ENCODE results near the gene EHMT1.
A peak's percentile ranks its signal among the peaks of the same experiment; 100 is the strongest.
"Not testable (repeated sequence)": the region's sequence is repeated elsewhere in the genome, so short reads cannot be mapped to it uniquely, and the experiment has no call there.

The EHMT1 gene

DNA sequence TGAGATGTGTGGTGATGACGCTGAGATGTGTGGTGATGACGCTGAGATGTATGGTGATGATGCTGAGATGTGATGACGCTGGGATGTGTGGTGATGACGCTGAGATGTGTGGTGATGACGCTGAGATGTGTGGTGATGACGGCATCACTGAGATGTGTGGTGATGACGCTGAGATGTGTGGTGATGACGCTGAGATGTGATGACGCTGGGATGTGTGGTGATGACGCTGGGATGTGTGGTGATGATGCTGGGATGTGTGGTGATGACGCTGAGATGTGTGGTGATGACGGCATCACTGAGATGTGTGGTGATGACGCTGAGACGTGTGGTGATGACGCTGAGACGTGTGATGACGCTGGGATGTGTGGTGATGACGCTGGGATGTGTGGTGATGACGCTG, 161.2 kb downstream of the EHMT1 start:
- H3K4me1 Mint-ChIP-seq, ATAC-seq, H3K27ac Mint-ChIP-seq: not testable (repeated sequence)

DNA sequence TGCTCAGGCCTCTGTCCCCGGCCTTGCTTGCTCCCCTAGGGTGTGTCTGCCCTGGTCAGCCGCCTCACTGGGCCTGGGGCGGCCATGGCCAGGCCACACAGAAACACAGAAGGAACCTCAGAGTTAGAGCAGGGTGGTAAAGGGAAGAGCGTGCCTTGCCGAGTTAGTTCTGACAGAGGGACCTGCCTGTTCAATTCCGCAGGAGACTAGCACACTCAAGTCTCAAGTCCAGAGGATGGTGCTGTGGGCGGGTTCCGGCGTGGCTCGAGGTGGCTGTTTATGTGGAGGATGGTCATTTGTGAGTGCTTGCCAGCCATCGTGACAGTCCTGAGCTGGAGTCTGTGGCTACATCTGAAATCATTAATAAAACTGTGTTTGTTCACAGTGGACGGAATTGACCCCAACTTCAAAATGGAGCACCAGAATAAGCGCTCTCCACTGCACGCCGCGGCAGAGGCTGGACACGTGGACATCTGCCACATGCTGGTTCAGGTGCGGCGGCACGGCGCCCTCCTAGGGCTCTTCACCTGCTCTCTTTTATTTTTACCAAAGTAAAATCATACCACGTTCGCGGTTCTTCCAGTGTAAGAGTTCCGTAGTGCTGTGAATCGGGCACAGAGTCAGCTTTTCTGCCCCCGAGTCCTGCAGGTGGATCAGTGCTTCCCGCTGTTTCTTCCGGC, 163.2 kb downstream of the EHMT1 start:
- no peak overlapping the region for H3K4me3 Mint-ChIP-seq

More for the DNA sequence above, 161.2 kb downstream of the EHMT1 start:
- DNase-seq, H3K4me3 Mint-ChIP-seq, H3K9me3 Mint-ChIP-seq, H3K27me3 Mint-ChIP-seq: not testable (repeated sequence)

GRCh38 chr9:137783521-137783920, 164.7 kb downstream of the EHMT1 start:
- Mint-ChIP-seq H3K4me3 (no peak overlapping the region), H3K27me3 (no peaks in the 10 kb centered on the region), H3K27ac (no peak overlapping the region), H3K4me1 (peaks cover 6% of the 10 kb centered on the region), H3K9me3 (no peaks in the 10 kb centered on the region)
- ATAC-seq (no peak), DNase-seq (no peak)

More for the DNA sequence above, 163.2 kb downstream of the EHMT1 start:
- DNase-seq (no peak), ATAC-seq (no peak)
- Mint-ChIP-seq H3K27ac (no peak overlapping the region), H3K27me3 (no peaks in the 10 kb centered on the region), H3K9me3 (no peaks in the 10 kb centered on the region), H3K4me1 (peaks cover 6% of the 10 kb centered on the region)

- Mint-ChIP-seq H3K9me3 (no peaks in the 10 kb centered on the region), H3K4me3 (no peak overlapping the region), H3K27ac (no peak overlapping the region)
Observed at GRCh38 chr9:137784046-137784445, 165.2 kb downstream of the EHMT1 start.

DNA sequence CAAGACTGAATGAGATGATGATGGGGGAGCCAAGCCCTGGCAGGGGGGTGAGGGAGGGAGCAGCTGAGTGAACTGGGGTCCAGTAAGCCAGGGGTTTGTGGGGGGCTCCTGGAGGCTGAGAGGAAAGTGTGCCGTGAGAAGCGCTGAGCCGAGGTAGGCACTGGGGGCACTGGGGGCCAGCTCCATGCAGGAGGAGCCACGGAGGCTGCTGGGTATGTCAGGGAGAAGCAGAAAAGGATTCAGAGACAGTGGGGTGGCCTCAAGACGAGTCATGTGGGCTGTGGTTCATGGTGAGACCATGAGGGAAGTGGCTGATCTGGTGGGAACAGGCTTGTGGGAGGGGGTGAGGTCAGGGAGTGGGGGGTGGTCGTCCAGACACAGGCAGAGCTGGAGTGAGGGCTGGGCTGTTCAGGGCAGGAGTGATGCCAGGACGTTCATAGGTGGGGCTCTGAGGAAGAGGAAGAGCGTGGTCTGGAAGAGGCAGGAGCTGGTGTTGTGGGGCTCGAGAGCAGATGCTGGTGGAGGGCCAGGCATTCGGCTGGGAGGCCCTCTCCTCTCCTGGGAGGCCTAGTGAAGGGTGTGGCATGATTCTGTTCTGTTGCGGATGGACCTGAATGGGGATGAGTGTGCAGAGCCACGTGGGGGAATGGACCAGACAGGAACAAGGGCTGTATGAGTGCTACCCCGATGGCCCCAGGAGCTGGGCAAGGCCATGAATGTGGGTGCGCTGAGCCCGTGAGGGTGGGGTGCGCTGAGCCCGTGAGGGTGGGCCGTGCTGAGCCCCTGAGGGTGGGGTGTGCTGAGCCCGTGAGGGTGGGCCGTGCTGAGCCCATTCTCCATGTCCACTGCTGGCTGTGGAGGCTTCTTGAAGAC, 166.1 kb downstream of the EHMT1 start:
- H3K27ac Mint-ChIP-seq: peak overlapping the region; percentile 10 to 77
- DNase-seq (no peak), ATAC-seq (no peak)
- peaks cover 6% of the 10 kb centered on the region for H3K4me1 Mint-ChIP-seq
- H3K9me3 Mint-ChIP-seq: no peaks in the 10 kb centered on the region
- no peak overlapping the region for H3K4me3 Mint-ChIP-seq
- no peaks in the 10 kb centered on the region for H3K27me3 Mint-ChIP-seq

More at GRCh38 chr9:137784046-137784445, 165.2 kb downstream of the EHMT1 start:
- DNase-seq: no peak
- Mint-ChIP-seq H3K4me1 (peaks cover 6% of the 10 kb centered on the region), H3K27me3 (no peaks in the 10 kb centered on the region)
- no peak for ATAC-seq

DNA sequence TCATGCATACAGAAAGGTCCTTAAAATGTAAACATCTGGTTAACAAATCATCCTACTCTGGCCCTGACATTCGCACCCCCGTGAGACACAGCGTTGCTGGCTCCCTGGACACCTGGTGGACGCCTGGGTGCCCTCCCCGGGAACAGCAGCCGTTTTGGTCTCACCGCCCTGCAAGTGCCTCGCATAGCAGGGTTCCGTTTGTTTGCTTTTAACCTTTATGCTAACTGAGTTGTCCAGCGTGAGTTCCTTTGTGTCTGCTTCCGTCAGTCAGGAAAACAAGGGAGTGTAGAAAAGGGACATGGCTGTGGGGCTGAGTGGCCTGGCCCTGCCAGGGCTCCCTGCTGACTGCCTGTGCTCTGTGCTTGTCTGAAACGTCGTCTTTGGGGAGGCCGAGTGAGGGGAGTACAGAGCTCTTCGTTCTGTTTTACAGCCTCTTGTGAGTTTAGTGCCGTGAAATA, 166.9 kb downstream of the EHMT1 start:
- H3K4me3 Mint-ChIP-seq: no peak overlapping the region
- H3K27me3 Mint-ChIP-seq: no peaks in the 10 kb centered on the region
- DNase-seq (no peak), ATAC-seq (no peak)
- peaks cover 6% of the 10 kb centered on the region for H3K4me1 Mint-ChIP-seq
- peak overlapping the region in 1 of 2 donors; percentile 66 for H3K27ac Mint-ChIP-seq
- no peaks in the 10 kb centered on the region for H3K9me3 Mint-ChIP-seq

GRCh38 chr9:137786511-137786920, 167.7 kb downstream of the EHMT1 start:
- H3K27ac Mint-ChIP-seq: no peak overlapping the region
- H3K4me3 Mint-ChIP-seq: no peak overlapping the region
- no peak for DNase-seq
- H3K9me3 Mint-ChIP-seq: no peaks in the 10 kb centered on the region
- peaks cover 6% of the 10 kb centered on the region for H3K4me1 Mint-ChIP-seq
- H3K27me3 Mint-ChIP-seq: no peaks in the 10 kb centered on the region
- no peak for ATAC-seq

DNA sequence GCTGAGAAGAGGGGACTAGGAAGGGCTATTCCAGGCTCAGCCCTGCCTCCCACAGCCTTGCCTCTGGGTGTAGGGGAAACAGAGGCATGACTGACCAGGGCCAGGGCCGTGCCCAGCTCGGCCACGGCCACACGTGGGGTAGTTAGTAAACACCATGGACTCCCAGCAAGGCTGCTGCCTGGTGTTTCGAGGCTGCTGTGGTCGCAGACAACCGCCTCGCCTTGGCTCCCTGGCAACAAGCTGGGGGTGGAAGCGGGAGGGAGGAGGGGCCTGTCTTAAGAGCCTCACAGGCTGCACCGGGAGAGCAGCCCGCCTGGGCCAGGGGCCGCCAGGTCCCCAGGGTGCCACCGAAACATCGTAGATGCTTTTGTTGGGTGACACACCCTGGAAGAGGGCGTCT, 168.6 kb downstream of the EHMT1 start:
- DNase-seq (no peak), ATAC-seq (no peak)
- H3K4me1 Mint-ChIP-seq: peaks cover 6% of the 10 kb centered on the region
- H3K9me3 Mint-ChIP-seq: no peaks in the 10 kb centered on the region
- H3K27me3 Mint-ChIP-seq: no peaks in the 10 kb centered on the region
- no peak overlapping the region for H3K4me3 Mint-ChIP-seq
- no peak overlapping the region for H3K27ac Mint-ChIP-seq

DNA sequence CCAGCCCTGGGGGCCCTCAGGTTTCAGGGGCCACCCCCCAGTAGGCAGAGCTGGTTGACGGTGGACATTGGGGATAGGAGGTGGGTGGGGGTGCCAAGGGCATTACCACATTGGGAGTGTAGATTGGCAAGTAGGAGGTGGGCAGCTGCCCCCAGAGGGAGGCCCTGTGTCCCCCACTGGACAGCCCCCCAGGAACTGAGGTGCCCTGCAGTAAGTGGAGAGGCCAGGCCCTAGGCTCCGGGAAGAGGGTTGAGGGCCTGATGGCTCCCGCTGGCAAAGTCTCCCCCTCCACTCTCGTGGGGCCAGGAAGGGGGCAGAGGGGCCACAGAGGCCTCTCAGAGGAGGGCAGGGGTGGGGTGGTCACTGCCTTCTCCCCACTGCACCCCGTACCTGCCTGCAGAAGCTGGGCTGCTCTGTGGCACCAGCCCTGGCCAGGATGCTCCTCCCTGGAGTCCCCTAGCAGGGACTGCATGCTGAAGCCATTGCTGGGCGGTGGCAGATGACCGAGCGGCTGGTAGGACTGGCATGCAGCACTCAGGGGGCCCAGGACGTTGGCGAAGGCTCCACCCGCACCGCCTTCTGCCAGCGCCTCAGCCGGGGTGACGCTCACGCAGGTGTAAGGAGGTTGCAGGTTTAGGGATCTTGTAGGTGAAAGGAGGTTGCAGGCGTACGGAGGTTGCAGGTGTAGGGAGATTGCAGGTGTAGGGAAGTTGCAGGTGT, 169.1 kb downstream of the EHMT1 start:
- Mint-ChIP-seq H3K4me3 (no peak overlapping the region), H3K27ac (peak overlapping the region in 1 of 2 donors; percentile 20), H3K27me3 (no peaks in the 10 kb centered on the region), H3K9me3 (no peaks in the 10 kb centered on the region), H3K4me1 (peaks cover 6% of the 10 kb centered on the region)
- DNase-seq (no peak), ATAC-seq (peak; percentile 45)

GRCh38 chr9:137788561-137789294, 169.9 kb downstream of the EHMT1 start:
- H3K27ac Mint-ChIP-seq: peak overlapping the region in 1 of 2 donors; percentile 12
- no peak overlapping the region for H3K4me3 Mint-ChIP-seq
- H3K9me3 Mint-ChIP-seq: no peaks in the 10 kb centered on the region
- DNase-seq (no peak), ATAC-seq (peak; percentile 18)
- peaks cover 6% of the 10 kb centered on the region for H3K4me1 Mint-ChIP-seq
- no peaks in the 10 kb centered on the region for H3K27me3 Mint-ChIP-seq

DNA sequence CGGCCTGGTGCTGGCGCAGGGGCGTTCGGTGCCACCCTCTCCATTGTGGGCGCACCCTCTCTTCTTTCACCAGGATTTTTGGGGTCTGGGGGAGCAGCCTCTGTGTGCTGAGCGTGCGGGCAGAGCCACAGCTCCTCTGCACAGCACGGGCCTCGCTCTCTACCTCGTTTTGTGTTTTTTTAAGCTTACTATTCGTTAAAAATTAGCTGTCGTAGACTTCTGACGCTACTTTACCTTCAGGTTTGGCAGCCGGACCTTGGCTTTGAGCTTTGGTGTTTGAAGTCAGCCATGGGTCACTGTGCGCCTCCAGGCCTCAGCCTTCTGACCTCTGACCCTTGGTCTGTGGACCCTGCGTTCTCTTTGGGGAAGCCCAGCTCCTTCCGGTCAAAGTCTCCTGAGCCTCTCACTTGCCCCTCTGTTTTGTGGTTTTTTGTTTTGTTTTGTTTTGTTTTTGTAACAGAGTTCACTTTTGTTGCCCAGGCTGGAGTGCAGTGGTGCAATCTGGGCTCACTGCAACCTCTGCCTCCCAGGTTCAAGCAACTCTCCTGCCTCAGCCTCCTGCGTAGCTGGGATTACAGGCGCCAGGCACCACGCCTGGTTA, 170.6 kb downstream of the EHMT1 start:
- no peaks in the 10 kb centered on the region for H3K9me3 Mint-ChIP-seq
- no peaks in the 10 kb centered on the region for H3K27me3 Mint-ChIP-seq
- DNase-seq (no peak), ATAC-seq (no peak)
- no peak overlapping the region for H3K4me3 Mint-ChIP-seq
- H3K4me1 Mint-ChIP-seq: peaks cover 4% of the 10 kb centered on the region
- no peak overlapping the region for H3K27ac Mint-ChIP-seq

- no peak overlapping the region for H3K27ac Mint-ChIP-seq
Observed at GRCh38 chr9:137791947-137792346, 173.1 kb downstream of the EHMT1 start.

GRCh38 chr9:137793196-137793841, 174.5 kb downstream of the EHMT1 start:
- DNase-seq (no peak), ATAC-seq (no peak)
- Mint-ChIP-seq H3K4me3 (no peak overlapping the region), H3K27me3 (no peaks in the 10 kb centered on the region), H3K4me1 (no peaks in the 10 kb centered on the region), H3K27ac (peak overlapping the region in 1 of 2 donors; percentile 67), H3K9me3 (no peaks in the 10 kb centered on the region)

More at GRCh38 chr9:137791947-137792346, 173.1 kb downstream of the EHMT1 start:
- H3K27me3 Mint-ChIP-seq: no peaks in the 10 kb centered on the region
- ATAC-seq (no peak), DNase-seq (no peak)
- H3K4me1 Mint-ChIP-seq: no peaks in the 10 kb centered on the region
- no peaks in the 10 kb centered on the region for H3K9me3 Mint-ChIP-seq
- no peak overlapping the region for H3K4me3 Mint-ChIP-seq

- DNase-seq (no peak), ATAC-seq (no peak)
- Mint-ChIP-seq H3K4me3 (no peak overlapping the region), H3K4me1 (no peaks in the 10 kb centered on the region), H3K27ac (peak overlapping the region; percentile 29 to 48), H3K9me3 (no peaks in the 10 kb centered on the region), H3K27me3 (no peaks in the 10 kb centered on the region)
Observed at GRCh38 chr9:137795156-137795666, 176.4 kb downstream of the EHMT1 start.
